NCI-H524 (cell line): Measurements from ENCODE around the gene SOAT2.
"Not testable (repeated sequence)": the region's sequence is repeated elsewhere in the genome, so short reads cannot be mapped to it uniquely, and the experiment has no call there.

Experiments used
- DNase-seq, 2 experiments: peaks; one replicate each; lab custom pipeline; 2025; lab: John Stamatoyannopoulos, UW

SOAT2 gene

DNA sequence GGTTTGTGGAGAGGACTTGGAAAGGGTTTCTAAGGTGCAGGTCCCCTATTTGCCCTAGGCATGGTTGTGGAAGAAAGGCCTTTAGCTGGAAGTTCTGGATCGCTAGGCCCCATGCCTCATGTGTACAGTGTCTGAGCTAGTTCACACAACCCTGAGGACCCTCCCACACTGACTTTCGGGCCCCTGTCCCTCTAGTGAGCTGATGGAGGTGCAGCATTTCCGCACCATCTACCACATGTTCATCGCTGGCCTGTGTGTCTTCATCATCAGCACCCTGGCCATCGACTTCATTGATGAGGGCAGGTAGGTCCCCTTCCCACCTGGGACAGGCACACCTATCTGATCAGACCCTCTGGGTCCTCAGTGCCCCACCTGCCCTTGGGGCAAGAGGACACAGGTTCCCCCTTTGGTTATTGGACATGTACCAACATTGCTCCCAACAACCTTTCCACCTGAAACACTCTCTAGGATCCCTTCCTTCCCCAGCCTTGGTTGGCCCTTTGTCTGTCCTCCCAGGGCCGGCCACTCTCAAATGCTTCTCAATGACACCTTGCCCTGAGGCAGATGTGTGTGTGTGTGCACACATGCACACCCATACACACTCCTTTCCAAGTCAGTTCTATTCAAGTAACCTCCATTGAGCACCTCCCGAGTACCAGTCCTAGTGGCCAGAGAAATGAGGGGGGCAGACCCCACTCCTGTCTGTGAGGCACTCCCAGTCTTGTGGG, 2.6 kb downstream of the SOAT2 start:
- DNase-seq, result no peak

- DNase-seq, result no peak
Measured at GRCh38 chr12:53107122-53107521, 3.8 kb downstream of the SOAT2 start.

GRCh38 chr12:53112431-53112830, 9.1 kb downstream of the SOAT2 start:
- not testable (repeated sequence) for DNase-seq

- no peak for DNase-seq
Measured at GRCh38 chr12:53113136-53113705, 9.9 kb downstream of the SOAT2 start.

- no peak for DNase-seq
Measured at GRCh38 chr12:53113951-53114350, 10.7 kb downstream of the SOAT2 start.

DNA sequence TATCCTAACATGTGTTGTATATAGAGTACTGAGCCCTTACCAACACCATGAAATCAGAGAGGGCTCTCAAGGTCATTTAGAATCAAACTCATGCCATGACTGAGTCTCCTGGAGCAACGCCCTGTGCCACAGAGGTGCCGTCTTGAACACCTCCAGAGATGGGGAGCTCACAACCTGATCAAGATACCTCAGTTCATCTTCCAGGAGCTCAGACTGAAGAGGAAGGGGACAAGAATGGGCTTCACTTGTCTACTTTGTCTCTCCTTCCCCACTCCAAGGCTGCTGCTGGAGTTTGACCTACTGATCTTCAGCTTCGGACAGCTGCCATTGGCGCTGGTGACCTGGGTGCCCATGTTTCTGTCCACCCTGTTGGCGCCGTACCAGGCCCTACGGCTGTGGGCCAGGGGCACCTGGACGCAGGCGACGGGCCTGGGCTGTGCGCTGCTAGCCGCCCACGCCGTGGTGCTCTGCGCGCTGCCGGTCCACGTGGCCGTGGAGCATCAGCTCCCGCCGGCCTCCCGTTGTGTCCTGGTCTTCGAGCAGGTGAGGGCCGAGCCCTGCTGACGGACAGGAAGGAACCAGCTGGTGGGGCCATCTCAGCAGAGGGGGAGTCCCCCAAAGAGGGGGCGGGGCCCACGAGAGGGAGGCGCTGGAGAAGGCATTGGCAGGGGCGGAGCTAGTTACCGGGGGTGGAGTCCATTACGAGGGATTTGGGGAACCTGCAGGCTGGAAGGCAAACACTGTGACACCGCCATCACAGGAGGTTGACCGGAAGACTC, 12.0 kb downstream of the SOAT2 start:
- DNase-seq, result no peak

DNA sequence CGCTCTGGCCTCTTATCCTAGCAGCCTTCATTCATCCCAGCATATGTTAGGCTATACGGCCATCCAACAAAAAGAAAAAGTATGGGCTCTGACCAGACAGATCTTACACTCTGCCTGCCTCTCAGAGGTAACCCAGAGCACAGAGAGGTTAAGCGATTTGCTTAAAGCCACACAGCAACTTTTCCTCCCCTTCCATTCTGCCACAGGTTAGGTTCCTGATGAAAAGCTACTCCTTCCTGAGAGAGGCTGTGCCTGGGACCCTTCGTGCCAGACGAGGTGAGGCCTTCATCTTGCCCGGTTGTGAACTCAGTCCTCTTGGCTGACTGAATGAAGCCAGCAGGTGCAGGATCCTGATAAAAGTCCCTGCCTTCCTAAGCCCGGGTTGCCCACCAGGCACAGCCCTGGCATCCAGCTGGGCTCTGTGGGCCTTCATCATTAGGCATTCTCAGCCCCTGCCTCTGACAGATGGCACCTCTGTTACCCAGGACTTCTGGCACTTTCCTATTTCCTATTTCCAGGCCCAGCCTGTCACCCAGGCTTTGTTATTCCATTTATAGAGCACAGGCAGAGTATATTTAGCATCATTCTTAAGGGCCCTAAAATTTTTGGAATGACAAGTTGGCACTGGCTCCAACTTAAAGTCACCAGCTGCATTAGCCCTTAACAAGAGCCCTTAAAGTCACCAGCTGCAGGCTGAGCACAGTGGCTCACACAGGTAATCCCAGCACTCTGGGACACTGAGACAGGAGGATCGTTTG, 12.8 kb downstream of the SOAT2 start:
- peak; percentile 75 to 83 for DNase-seq

DNA sequence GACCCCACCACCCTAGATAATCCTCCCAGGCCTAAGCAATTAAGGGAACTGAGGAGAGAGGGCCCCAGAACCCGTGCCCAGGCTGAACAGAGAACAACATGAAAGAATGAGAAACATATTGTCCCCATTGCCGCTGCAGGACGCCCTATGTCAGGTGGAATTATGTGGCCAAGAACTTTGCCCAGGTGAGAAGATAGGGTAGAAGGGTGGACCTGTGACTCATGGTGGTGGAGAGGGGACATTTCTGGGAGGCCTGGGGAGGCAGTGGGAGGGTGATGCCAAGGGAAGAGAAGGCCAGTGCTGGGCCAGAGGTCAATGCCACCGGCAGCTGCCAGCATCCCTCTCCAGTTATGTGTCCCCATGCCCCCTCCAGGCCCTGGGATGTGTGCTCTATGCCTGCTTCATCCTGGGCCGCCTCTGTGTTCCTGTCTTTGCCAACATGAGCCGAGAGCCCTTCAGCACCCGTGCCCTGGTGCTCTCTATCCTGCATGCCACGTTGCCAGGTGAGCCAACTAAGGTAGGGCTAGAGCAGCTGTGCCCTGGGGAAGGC, 15.5 kb downstream of the SOAT2 start:
- no peak for DNase-seq

DNA sequence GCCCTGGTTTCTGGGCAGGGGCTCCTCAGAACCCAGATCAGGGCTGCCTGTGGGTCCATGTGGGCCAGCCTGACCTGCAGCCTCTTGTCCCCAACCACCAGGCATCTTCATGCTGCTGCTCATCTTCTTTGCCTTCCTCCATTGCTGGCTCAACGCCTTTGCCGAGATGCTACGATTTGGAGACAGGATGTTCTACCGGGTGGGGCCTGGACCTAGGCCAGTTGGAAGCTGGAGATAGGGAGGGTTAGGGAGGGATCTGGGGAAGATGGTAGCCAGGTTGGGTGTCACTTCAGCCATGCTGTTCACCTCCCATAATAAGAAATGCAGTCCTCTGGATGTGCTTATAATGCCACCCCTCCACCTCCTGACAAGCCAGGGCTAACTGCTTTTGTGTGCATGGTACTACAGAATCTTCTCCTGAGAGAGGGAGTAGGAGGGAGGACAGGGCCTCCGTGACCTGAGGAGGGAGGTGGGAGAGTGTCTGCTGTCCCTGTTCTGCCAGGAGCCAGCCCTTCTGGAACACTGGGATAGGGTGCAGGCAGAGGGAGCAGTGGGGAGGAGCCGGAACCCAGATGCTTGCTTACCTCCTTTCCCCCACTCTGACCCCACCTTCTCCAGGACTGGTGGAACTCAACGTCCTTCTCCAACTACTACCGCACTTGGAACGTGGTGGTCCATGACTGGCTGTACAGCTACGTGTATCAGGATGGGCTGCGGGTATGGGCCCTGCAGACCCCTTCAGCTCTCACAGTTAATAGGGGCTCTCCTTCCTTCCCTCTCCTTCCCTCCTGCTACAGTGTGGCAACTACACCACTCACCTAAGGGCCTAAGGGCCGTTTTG, 17.6 kb downstream of the SOAT2 start:
- DNase-seq, result no peak

GRCh38 chr12:53122961-53123468, 19.7 kb downstream of the SOAT2 start:
- DNase-seq, result no peak

DNA sequence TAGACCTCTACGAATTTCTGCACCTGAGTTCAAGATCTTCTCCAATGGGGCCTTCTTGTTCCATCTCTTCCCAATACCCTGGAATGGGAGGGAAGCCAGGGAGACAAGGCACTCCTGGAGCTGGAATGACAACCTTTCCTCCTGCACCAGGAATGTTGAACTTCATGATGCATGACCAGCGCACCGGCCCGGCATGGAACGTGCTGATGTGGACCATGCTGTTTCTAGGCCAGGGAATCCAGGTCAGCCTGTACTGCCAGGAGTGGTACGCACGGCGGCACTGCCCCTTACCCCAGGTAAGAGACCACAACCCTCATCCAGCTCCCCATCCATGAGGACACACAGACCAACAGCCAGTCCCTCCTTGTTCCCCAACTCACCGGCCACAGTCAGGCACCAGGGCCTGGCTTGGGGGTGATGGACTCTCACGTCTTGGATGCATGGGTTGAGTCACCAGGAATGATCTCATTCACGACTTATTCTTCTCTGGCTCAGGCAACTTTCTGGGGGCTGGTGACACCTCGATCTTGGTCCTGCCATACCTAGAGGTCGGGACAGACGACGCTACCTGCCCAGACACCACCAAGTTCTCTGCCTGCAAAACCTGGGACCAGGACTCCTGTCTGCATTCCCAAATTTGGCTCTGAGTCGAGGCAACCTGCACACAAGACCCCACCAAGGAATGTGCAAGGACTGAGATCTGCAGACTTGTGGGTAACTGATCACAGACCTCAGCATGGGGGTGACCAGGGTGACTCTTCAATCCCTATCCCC, 20.5 kb downstream of the SOAT2 start:
- no peak for DNase-seq

- no peak for DNase-seq
Measured at GRCh38 chr12:53124352-53124723, 21.1 kb downstream of the SOAT2 start.

DNA sequence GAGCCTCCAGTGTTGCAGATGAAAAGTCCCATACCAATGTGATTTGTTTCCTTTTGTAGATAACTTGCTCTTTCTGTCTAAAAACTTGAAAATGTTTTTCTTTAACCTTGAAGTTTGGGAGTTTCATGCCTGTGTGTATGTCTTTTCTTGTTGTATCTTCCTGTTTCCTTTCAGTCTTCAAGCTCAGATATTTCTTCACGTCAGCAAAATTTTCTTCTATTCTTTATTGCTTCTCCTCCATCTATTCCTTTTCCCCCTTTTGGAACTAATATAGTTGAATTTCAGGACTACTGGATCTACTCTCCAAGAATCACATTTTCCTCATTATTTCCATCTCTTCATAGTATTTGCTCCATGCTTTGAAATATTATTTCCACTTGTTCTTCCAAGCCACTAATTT, 23.9 kb downstream of the SOAT2 start:
- DNase-seq, result no peak

- DNase-seq, result no peak
Measured at GRCh38 chr12:53128780-53129569, 25.7 kb downstream of the SOAT2 start.

DNA sequence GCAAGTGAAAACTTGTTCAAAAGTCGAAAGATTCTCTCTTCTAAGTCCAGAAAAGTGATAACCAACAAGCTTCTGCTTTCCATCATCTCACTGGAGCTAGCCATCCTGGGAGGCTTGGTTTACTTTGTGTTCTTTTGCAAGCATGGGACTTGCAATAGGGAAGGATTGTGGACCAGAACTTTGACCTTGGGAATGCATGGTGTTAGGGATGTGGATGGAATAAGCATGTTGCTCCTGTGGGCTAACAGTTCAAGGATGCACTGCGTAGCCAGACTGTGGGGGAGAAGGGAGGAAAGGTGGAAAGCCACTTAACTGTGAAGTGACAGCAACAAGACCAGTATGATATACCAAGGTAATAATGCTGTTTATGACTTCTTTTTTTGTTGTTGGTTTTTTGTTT, 28.6 kb downstream of the SOAT2 start:
- DNase-seq, result no peak

DNA sequence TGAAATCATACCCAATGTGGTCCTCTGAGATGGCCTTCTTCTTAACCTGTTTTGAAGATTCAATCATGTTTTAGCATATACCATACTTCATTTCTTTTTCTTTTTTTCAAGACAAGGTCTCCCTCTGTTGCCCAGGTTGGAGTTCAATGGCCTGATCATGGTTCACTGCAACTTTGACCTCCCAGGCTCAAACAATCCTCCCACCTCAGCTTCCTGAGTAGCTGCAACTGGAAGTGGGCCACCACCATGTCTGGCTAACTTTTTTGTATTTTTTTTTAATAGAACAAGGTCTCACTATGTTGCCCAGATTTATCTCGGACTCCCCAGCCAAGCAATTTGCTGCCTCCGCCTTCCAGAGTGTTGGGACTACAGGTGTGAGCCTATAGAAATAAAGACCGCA, 30.4 kb downstream of the SOAT2 start:
- no peak for DNase-seq

GRCh38 chr12:53143355-53143754, 40.1 kb downstream of the SOAT2 start:
- no peak for DNase-seq

DNA sequence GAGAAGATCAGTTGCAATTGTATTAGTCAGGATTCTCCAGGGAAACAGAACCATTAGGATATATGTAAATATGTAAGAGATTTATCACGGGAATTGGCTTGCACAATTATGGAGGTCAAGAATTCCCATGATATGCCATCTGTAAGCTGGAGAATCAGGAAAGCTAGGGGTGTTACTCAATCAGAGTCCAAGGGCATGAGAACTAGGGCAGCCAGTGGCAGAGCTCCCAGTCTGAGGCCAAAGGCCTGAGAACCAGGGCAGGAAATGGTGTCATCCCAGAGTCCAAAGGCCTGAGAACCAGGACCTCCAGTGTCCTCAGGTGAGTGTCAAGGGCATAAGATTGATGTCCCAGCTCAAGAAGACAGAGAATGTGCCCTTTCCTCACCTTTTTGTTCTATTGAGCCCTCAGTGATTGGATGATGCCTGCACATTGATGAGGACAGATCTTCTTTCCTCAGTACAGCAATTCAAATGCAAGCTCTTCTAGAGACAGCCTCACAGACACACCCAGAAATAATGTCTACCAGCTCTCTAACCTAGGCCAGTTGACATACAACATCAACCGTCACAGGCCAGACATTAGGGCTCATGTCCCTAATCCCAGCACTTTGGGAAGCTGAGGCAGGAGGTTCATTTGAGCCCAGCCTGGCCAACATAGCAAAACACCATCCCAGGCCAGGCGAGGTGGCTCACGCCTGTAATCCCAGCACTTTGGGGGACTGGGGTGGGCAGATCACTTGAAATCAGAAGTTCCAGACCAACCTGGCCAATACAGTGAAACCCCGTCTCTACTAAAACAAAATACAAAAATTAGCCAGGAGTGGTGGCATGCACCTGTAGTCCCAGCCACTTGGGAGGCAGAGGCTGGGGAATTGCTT, 42.3 kb downstream of the SOAT2 start:
- DNase-seq, result no peak
